Erythroblast (primary cell): ENCODE measurements around the gene CNTRL.
"Not testable (repeated sequence)": the region's sequence is repeated elsewhere in the genome, so short reads cannot be mapped to it uniquely, and the experiment has no call there.

Experiments
- DNase-seq, 2 experiments: peaks; one replicate each; lab custom pipeline; 2025; lab: John Stamatoyannopoulos, UW
- GATA1 ChIP-seq: IDR thresholded peaks from 2 replicates; pipeline ENCODE4 v1.6.1; 2011; ENCODE audit warnings: low read depth, mild to moderate bottlenecking, control low read depth, low read length, moderate library complexity
- POLR2A ChIP-seq: IDR thresholded peaks from 2 replicates; pipeline ENCODE4 v1.6.1; 2011; ENCODE audit warnings: mild to moderate bottlenecking, low read length

CNTRL gene

GRCh38 chr9:121074370-121075250 is at the start of gene CNTRL:
Gene CNTRL (plus strand): TSS chr9:121074955. CDS start chr9:121088327, 13,372 bp downstream.
- TF ChIP-seq GATA1 = no peak
- TF ChIP-seq POLR2A = peak; percentile 77
- peak; percentile 93 to 94 for DNase-seq

- TF ChIP-seq GATA1 (no peak), POLR2A (no peak)
These were observed 48.5 kb upstream of the CNTRL start for GRCh38 chr9:121026260-121026691.

GRCh38 chr9:121026768-121027167 is 48.0 kb upstream of the CNTRL start:
- DNase-seq = no peak
- no peak for TF ChIP-seq POLR2A
- no peak for TF ChIP-seq GATA1

More at GRCh38 chr9:121026260-121026691, 48.5 kb upstream of the CNTRL start:
- DNase-seq = no peak

- not testable (repeated sequence) for DNase-seq
These were observed 46.5 kb upstream of the CNTRL start for GRCh38 chr9:121028285-121028684.

- no peak for DNase-seq
- TF ChIP-seq GATA1 = no peak
- TF ChIP-seq POLR2A = no peak
These were observed 45.3 kb upstream of the CNTRL start for GRCh38 chr9:121029469-121029868.

GRCh38 chr9:121034529-121034928 is 40.2 kb upstream of the CNTRL start:
- DNase-seq = no peak
- TF ChIP-seq POLR2A (no peak), GATA1 (no peak)

- DNase-seq = not testable (repeated sequence)
These were observed 39.0 kb upstream of the CNTRL start for GRCh38 chr9:121035717-121036116.

- no peak for DNase-seq
- TF ChIP-seq GATA1 (no peak), POLR2A (no peak)
These were observed 36.4 kb upstream of the CNTRL start for GRCh38 chr9:121038362-121038761.

- no peak for DNase-seq
- TF ChIP-seq GATA1 (no peak), POLR2A (no peak)
These were observed 36.0 kb upstream of the CNTRL start for GRCh38 chr9:121038804-121039203.

GRCh38 chr9:121048175-121048574 is 26.6 kb upstream of the CNTRL start:
- no peak for DNase-seq
- TF ChIP-seq GATA1 = no peak

GRCh38 chr9:121048618-121049017 is 26.1 kb upstream of the CNTRL start:
- TF ChIP-seq GATA1 (no peak), POLR2A (no peak)
- no peak for DNase-seq

- peak in 1 of 2 experiments; percentile 17 for DNase-seq
- TF ChIP-seq GATA1 (no peak), POLR2A (no peak)
These were observed 24.4 kb upstream of the CNTRL start, which contains the start of gene C5 for GRCh38 chr9:121050128-121050988. Gene C5 (minus strand): TSS chr9:121050275. CDS start chr9:121050246, 29 bp downstream.

GRCh38 chr9:121053544-121053943 is 21.2 kb upstream of the CNTRL start:
- TF ChIP-seq POLR2A (no peak), GATA1 (no peak)
- no peak for DNase-seq

- TF ChIP-seq POLR2A = no peak
- no peak for TF ChIP-seq GATA1
- DNase-seq = peak in 1 of 2 experiments; percentile 17
These were observed 19.1 kb upstream of the CNTRL start for GRCh38 chr9:121055642-121056143.
